ENCODE measurements around the gene COMT. TPM values are rescaled to one million over a fixed set of nuclear protein-coding genes. Genes with fewer than 3 reads are reported as not detected.

The COMT gene
- total and polyA plus RNA-seq, 9 of the 15 experiments (the other 6 are each of a cell fraction or from before 2014, with no cell fraction given), result 12.5 to 351 (median 155) TPM

- TF ChIP-seq TFE3 (CRISPR knock-in tag; IDR thresholded peaks at IDR 0.05) (peak; percentile 22), ZNF212 (CRISPR knock-in tag; IDR thresholded peaks at IDR 0.05) (peak; percentile 87), WHSC1 (IDR thresholded peaks at IDR 0.05; ENCODE audit: low read length) (peak; percentile 80), ILK (tag; IDR thresholded peaks at IDR 0.05; ENCODE audit: borderline replicate concordance, low read depth) (no peak), RBFOX2 (IDR thresholded peaks at IDR 0.05; ENCODE audit: low read depth, low read length) (peak; percentile 99), HIVEP1 (CRISPR knock-in tag; IDR thresholded peaks at IDR 0.05) (peak; percentile 78), BHLHE40 (IDR thresholded peaks at IDR 0.05; ENCODE audit: low read length) (peak; percentile 74), CAMTA2 (CRISPR knock-in tag; conservative IDR thresholded peaks at IDR 0.05) (peak; percentile 92), CBFA2T3 (IDR thresholded peaks at IDR 0.05) (no peak), RREB1 (CRISPR knock-in tag; IDR thresholded peaks at IDR 0.05) (peak; percentile 51; the same call in 1 of the 2 replicates), HCFC1 (IDR thresholded peaks at IDR 0.05; ENCODE audit: low read depth, low read length) (peak; percentile 79), ZNF398 (CRISPR knock-in tag; IDR thresholded peaks at IDR 0.05) (no peak), ZNF740 (CRISPR knock-in tag; IDR thresholded peaks at IDR 0.05) (no peak), ZNF740 (tag; IDR thresholded peaks at IDR 0.05) (peak; percentile 75 to 94; a peak in 3 of 4 replicates), MLX (CRISPR knock-in tag; conservative IDR thresholded peaks at IDR 0.05) (peak in 1 of 2 experiments; percentile 53; a peak in 2 of 4 replicates)
These were observed at the start of gene COMT, which contains the start of gene TXNRD2 (continued) for GRCh38 chr22:19941365-19942082.
